ENCODE data around the gene EREG. TPM values are rescaled to one million over a fixed set of nuclear protein-coding genes. Genes with fewer than 3 reads are reported as not detected.
"Not testable (repeated sequence)": the region's sequence is repeated elsewhere in the genome, so short reads cannot be mapped to it uniquely, and the experiment has no call there.

EREG gene
- total RNA-seq, 1 experiment from 2014 or later, result not detected

DNA sequence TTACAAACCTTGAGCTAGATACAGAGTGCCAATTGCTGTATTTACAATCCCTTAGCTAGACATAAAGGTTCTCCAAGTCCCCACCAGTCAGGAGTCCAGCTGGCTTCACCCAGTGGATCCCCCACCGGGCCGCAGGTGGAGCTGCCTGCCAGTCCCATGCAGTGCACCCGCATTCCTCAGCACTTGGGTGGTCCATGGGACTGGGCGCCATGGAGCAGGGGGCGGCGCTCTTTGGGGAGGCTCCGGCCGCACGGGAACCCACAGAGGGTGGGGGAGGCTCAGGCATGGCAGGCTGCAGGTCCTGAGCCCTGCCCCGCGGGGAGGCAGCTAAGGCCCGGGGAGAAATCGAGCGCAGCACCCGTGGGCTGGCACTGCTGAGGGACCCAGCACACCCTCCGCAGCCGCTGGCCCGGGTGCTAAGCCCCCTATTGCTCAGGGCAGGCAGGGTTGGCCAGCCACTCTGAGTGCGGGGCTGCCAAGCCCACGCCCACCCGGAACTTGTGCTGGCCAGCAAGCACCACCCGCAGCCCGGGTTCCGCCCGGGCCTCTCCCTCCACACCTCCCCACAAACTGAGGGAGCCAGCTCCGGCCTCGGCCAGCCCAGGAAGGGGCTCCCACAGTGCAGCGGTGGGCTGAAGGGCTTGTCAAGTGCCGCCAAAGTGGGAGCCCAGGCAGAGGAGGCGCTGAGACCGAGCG is 34.1 kb downstream of the EREG start:
- DNase-seq, H3K27me3 ChIP-seq, H3K36me3 ChIP-seq, H3K4me3 ChIP-seq, H3K9me3 ChIP-seq: not testable (repeated sequence)

DNA sequence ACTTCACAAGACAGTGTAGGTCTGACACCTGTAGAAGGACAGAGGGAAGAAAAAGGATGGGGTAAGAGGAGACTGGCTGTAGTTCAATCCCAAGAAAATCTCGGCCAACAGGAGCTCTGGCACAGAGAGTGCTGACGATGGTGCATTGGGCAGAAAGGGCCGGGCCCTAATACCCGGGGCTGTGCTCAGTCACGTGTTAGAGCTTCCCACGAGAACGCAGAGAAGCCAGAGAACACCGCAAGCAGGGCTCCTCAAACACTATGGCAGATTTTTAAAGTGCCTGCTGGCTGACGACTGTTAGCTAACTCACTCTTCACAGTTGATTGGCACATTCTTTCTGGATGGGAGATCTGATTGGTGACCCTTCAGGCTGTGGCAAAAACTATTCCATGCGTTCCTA is 35.5 kb downstream of the EREG start:
- no peak for DNase-seq
- no peak overlapping the region for H3K4me3 ChIP-seq
- no peaks in the 10 kb centered on the region for H3K36me3 ChIP-seq
- no peaks in the 10 kb centered on the region; the same call in 1 of the 2 replicates for H3K27me3 ChIP-seq
- H3K9me3 ChIP-seq, result no peaks in the 10 kb centered on the region

DNA sequence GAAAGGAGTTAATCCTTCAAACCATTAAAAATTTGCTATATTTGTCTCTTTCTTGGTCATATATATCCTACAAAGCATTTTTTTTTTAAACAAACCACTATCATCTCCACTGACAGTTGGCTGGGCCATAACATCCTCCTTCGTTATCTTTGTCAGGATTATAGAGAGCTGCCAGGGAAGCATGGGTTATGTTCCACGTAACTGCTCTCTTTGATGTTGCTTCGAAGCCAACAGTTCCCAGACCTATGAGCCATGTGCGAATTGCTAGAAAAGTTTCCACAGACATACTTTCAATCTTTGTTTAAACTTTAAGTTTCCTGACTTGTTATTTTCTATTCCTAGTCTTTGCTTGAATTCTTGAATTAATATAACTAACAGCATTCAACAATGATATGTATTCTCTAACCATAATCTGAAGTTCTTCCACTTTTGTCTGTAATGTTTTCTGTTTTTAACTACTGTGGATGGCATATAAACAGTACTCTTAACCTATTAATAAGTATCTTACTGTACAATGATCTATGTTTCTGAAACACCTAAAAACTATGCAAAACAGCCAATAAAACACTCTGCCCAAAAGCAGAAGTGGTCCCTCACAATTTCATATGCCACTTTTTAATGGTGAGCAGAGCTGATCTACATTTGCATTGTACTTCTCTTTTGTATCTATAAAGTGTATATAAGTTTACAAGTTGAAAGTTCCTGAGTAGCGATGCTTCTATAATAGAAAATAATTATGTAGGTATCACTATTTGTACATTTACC is 37.9 kb downstream of the EREG start:
- no peak for DNase-seq
- H3K27me3 ChIP-seq, result no peaks in the 10 kb centered on the region; the same call in 1 of the 2 replicates
- H3K36me3 ChIP-seq, result no peaks in the 10 kb centered on the region
- no peaks in the 10 kb centered on the region for H3K9me3 ChIP-seq
- H3K4me3 ChIP-seq, result no peak overlapping the region

DNA sequence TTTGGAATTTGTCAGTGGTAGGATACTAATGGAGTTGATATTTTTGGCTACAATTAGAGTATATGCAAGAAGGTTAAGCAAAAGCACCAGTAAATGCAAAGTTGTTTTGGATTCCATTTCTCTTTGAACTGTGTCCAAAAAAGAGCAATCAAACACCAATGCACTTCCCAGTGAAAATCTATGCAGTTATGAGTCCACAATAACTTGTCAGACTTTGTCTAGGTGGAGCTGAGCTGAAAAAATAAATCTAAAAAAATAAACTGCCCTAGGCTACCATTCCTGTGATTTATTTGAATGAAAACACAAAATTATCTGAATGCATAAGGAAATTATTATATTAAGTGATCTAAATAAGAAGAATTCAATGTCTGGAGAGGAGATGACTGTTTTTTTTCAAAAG is 42.9 kb downstream of the EREG start:
- no peak overlapping the region for H3K4me3 ChIP-seq

DNA sequence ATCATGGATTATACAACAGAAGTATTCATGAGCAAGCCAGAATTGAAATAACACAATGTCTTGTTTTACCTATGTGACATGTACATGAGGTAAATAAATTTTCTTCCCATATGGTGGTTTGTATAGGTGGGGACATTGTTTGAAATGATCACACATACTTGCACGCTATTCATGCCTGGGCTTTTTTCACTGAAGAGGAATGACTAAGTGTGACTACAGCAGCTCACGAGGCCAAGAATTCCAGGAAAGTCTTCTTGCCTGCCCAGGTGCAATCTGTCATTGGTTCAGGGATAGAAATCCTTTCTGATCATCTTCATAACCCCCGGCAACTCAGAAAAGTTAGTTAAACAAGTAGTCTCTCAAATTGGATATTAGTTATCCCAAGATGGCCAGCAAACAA is 43.7 kb downstream of the EREG start:
- no peak for DNase-seq
- Histone ChIP-seq H3K36me3 (no peaks in the 10 kb centered on the region), H3K9me3 (no peaks in the 10 kb centered on the region), H3K27me3 (no peaks in the 10 kb centered on the region), H3K4me3 (no peak overlapping the region)

More for the DNA sequence above, 42.9 kb downstream of the EREG start:
- no peak for DNase-seq
- no peaks in the 10 kb centered on the region for H3K36me3 ChIP-seq
- H3K27me3 ChIP-seq, result no peaks in the 10 kb centered on the region; the same call in 1 of the 2 replicates
- H3K9me3 ChIP-seq, result no peaks in the 10 kb centered on the region

DNA sequence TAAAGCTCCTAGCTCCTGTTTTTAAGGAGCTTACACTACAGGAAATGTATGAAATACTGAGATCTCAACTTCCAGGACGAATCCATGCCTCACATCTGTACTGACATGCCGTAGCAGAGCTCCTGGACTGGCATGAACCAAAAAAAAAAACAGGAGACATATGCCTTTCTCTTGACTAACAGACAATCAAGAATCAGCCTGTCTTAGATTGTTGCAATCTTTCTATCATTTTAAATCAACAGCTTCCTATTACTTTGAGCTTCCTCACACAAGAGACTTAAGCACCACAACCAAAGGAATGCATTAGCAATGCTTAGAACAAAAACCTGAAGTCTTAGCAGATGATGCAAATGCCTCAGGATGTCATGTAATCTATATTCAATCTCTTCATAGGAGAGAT is 45.3 kb downstream of the EREG start:
- no peak overlapping the region for H3K4me3 ChIP-seq
- H3K9me3 ChIP-seq, result no peaks in the 10 kb centered on the region
- H3K27me3 ChIP-seq, result no peaks in the 10 kb centered on the region
- no peak for DNase-seq
- H3K36me3 ChIP-seq, result no peaks in the 10 kb centered on the region

DNA sequence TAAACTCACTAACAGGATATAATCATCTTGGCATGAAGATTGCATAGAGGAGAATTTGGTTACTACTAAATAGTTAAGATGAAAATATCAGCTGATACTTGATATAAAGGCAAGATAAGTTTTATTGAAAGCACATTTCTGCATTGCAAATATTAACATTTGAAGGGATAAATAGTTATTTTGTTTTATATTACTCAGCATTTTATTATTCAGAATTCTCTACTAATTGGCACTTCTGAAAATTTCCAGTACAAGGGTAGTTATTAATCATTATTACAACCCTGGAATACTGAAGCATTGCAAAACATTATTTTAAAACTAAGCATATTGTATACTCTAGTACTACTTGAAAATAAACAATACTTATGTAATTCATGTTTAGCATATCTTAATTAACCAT is 47.3 kb downstream of the EREG start:
- no peaks in the 10 kb centered on the region for H3K36me3 ChIP-seq
- no peaks in the 10 kb centered on the region for H3K27me3 ChIP-seq
- H3K4me3 ChIP-seq, result no peak overlapping the region
- H3K9me3 ChIP-seq, result no peaks in the 10 kb centered on the region
- DNase-seq, result no peak

DNA sequence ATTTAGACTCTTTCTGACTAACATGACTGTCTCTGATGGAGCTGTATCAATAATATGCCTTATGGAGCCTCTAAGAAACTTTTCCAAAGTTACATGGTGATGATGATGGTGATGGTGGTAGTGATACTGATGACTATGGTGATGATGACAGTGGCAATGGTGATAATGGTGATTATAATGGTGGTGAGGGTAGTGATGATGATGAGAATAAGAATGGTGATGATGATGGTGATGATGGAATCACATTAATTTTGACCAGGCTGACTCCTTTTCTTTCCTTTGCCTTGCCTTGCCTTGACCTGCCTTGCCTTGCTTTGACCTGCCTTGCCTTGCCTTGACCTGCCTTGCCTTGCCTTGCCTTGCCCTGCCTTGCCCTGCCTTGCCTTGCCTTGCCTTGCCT is 48.3 kb downstream of the EREG start:
- no peak overlapping the region for H3K4me3 ChIP-seq
- no peaks in the 10 kb centered on the region for H3K9me3 ChIP-seq
- no peaks in the 10 kb centered on the region for H3K27me3 ChIP-seq
- no peak for DNase-seq
- no peaks in the 10 kb centered on the region for H3K36me3 ChIP-seq

DNA sequence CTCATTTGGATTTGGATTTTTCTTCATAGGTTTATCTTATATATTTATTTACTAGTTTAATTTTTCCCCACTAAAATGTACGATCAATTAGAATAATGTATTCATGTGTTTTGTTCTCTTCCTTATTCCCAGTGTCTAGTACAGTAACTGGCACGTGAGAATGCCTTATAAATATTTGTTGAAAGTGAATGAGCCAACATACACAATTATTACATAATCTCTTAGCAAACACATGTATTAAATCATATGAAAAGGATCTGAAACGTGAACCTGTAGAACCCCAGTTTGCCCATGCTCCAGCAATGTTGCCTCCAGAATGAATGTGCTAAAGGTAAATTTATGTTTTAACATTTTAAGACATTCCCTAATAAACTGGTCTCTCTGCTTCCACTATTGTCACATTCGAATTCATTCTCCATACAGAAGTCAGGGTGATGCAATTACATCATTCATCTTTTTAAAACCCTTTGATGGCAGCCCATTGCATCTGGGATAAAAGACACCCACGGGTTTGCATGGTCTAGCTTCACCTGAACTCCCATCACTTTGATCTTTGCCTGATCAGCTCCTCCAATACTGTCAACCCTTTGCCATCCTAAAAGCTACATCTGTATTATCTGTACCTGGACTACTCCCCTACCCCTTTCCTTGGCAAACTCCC is 49.3 kb downstream of the EREG start:
- H3K27me3 ChIP-seq, result no peaks in the 10 kb centered on the region
- DNase-seq, result no peak

DNA sequence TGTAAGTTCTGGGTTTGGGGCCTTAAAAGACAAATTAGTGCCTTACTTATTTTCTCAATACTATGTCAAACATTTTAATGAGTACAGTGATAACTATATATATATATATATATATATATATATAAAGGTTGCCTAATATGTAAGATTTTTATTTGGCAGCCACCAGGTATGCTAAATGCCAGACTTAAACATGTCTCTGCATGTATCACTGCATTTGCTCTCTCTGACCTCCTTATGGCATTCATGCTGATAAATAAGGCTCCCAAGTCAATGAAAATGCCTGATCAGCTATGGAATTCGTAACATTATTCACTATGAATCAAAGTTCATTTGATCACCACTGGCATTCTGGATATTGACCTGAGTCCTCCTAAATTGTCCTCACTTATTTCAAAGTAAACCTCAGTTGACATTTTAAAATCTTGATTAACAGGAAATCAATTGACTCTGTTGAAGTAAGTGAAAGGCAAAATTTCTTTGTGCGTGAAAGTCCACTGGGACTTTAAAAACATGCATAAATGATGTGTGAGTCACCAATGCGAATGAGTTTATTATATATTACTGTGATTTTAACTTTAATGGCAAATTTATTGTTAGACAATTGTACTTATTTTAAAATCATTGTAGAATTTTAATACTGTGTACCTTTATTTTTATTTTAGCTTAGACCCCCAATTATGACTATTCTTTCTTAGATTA is 50.8 kb downstream of the EREG start:
- no peak overlapping the region for H3K4me3 ChIP-seq
- DNase-seq, result no peak
- H3K36me3 ChIP-seq, result no peaks in the 10 kb centered on the region
- H3K27me3 ChIP-seq, result no peaks in the 10 kb centered on the region
- no peaks in the 10 kb centered on the region for H3K9me3 ChIP-seq

More for the DNA sequence above, 49.3 kb downstream of the EREG start:
- Histone ChIP-seq H3K36me3 (no peaks in the 10 kb centered on the region), H3K4me3 (no peak overlapping the region), H3K9me3 (no peaks in the 10 kb centered on the region)

DNA sequence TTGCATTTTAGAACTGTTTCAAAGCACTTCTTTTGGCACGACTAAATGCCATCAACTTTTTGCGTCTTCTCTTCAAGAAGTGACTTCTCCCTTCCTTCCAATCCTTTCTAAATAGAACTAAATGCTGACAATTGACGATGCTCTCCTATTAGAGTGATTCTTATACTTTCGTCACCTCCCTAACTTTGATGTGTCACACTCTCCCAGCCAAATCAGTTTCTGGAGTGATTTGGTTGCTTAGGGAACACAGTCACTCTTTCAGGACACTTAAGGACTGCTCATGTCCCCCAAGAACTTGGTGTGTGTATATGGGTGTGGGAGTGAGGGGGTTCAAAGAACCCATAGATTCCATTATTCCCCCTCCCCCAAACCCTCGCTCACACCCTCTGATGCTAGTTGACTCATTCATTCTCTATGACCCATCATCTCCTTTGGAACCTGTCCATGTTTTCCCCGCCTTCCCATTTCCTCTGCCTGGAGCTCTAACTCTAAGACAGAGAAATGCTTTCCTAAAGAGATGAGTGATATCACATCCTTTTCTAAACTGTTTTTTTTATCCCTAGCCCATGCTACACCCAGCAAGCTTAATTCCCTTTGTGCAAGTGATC is 53.2 kb downstream of the EREG start:
- DNase-seq, result peak; percentile 59
- Histone ChIP-seq H3K36me3 (no peaks in the 10 kb centered on the region), H3K9me3 (no peaks in the 10 kb centered on the region), H3K4me3 (no peak overlapping the region), H3K27me3 (no peaks in the 10 kb centered on the region)

DNA sequence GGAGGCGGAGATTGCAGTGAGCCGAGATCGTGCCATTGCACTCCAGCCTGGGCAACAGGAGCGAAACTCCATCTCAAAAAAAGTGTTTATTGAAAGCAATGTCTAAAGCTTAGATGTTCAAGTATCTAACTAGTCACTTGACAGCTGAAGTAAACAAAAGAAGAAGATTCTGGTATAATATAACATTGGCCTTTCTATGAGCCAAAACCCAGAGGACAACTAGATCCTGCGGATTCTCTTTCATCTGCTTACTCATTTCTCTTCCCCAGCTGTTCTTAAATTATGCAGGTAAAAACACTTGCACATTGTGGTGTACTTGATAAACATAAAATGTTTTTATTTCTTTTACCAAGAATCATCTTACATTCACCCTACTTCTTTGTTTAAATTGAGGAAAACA is 55.9 kb downstream of the EREG start:
- Histone ChIP-seq H3K9me3 (no peaks in the 10 kb centered on the region), H3K27me3 (no peaks in the 10 kb centered on the region), H3K36me3 (no peaks in the 10 kb centered on the region), H3K4me3 (no peak overlapping the region)
- no peak for DNase-seq

DNA sequence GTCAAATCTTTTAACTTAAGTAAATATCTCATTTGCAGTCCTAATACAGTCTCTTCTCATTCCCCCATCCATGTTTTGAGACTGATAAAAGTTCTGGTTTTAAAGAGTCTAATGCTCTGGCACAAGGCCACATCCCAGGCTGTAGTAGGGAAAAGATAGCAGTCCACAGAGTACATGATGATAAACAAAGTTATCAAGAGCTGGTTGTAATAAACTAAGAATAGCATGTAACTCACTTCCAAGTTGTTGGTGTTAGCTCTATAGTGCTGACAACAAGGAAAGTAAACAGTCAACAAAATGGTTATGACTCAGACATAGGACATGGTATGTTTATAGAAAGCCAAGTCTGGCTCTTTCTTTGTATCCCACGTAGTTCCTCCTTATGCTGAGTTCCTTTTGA is 58.2 kb downstream of the EREG start:
- H3K9me3 ChIP-seq, result no peaks in the 10 kb centered on the region
- H3K27me3 ChIP-seq, result no peaks in the 10 kb centered on the region
- DNase-seq, result no peak
- H3K36me3 ChIP-seq, result no peaks in the 10 kb centered on the region
- H3K4me3 ChIP-seq, result no peak overlapping the region

DNA sequence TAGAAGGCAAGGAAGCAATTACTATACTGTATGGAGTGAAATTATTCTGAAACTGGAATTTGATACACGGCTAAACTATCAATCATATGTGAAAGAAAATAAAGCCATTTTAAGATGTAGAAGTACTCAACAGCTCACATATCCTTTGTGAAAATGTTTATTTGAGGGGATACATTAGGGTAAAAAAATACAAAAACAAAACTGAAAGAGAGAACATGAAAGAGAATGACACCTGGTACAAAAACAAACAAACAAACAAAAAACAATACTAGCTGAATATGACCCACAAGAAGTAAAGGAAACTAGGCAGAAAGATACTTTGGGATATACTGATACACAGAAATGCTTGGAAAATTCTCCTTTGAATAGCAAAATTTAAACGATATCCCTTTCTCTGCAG is 59.2 kb downstream of the EREG start:
- DNase-seq, result no peak
- no peaks in the 10 kb centered on the region for H3K27me3 ChIP-seq
- H3K4me3 ChIP-seq, result no peak overlapping the region
- no peaks in the 10 kb centered on the region for H3K9me3 ChIP-seq
- H3K36me3 ChIP-seq, result no peaks in the 10 kb centered on the region

DNA sequence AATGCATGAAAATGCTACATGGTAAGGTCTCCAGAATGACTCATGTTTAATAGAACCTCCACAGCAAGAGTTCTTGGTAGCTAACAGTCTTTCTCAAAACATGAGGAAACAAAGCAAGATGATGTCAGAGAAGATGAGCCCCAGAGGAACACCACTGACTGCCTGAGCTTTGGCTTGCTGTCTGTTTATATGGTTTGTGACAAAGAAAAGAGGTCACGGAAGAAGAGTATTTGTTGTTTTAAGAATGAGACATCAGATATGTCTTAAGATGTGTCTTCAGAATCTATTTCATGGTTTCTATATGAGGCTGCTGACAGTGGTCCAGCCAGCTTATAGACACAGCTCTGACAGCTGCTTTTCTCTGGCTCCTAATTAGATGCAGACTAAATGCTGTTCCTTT is 61.2 kb downstream of the EREG start:
- no peaks in the 10 kb centered on the region for H3K36me3 ChIP-seq
- no peak overlapping the region for H3K4me3 ChIP-seq
- H3K9me3 ChIP-seq, result no peaks in the 10 kb centered on the region
- no peaks in the 10 kb centered on the region for H3K27me3 ChIP-seq
- peak; percentile 25 for DNase-seq

DNA sequence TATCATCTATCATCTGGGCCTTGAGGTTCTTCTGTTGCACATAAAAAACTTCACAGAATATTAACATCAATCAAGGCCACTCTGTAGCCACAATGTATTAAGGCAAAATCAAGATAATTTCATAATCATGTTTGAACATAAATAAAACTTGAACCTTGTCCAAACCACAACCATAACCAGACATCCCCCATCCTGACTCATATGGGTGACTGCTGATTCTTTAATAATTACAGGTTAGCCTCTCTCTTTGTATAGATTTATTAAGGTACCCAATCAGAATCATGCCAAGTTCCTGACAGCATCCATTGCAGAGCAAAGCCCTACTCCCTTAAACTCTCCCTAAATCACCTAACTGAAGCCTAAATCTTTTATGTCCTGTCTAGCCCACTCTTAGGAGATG is 63.3 kb downstream of the EREG start:
- DNase-seq, result no peak
- no peak overlapping the region for H3K4me3 ChIP-seq
- H3K27me3 ChIP-seq, result no peaks in the 10 kb centered on the region
- no peaks in the 10 kb centered on the region for H3K36me3 ChIP-seq
- H3K9me3 ChIP-seq, result no peaks in the 10 kb centered on the region

Measured in MG63 (cell line).